Skeletal muscle tissue (tissue), 4 donors: ENCODE data around the gene PDZD7. TPM values are rescaled to one million over a fixed set of nuclear protein-coding genes. Genes with fewer than 3 reads are reported as not detected.

Experiments
- H3K27ac ChIP-seq: one replicate; pipeline ENCODE4 v1.7.0; 2013; ENCODE audit warnings: mild to moderate bottlenecking, low read depth, low read length, inconsistent platforms
- H3K27me3 ChIP-seq, 3 donors: one replicate each; pipeline ENCODE4 v1.7.0; 2013; ENCODE audit warnings: low read length in 3 of 3; ENCODE audit not compliant: control insufficient read depth in 3 of 3, insufficient read depth in 3 of 3
- H3K36me3 ChIP-seq, 3 donors: one replicate each; pipeline ENCODE4 v1.7.0; 2013; ENCODE audit warnings: low read length in 3 of 3; ENCODE audit not compliant: control insufficient read depth in 3 of 3, insufficient read depth in 3 of 3
- H3K4me1 ChIP-seq, 3 donors: one replicate each; pipeline ENCODE4 v1.7.0; 2013; ENCODE audit warnings: low read length in 3 of 3, mild to moderate bottlenecking in 3 of 3; ENCODE audit not compliant: control insufficient read depth in 3 of 3, insufficient read depth in 3 of 3
- H3K4me3 ChIP-seq, 3 donors: one replicate each; pipeline ENCODE4 v1.7.0; 2013; ENCODE audit warnings: low read length in 3 of 3
- H3K9ac ChIP-seq, 3 donors: one replicate each; pipeline ENCODE4 v1.7.0; 2013; ENCODE audit warnings: low read length in 3 of 3, mild to moderate bottlenecking in 3 of 3, moderate library complexity in 2 of 3, low read depth in 1 of 3
- H3K9me3 ChIP-seq, 3 donors: one replicate each; pipeline ENCODE4 v1.7.0; 2013; ENCODE audit warnings: low read length in 3 of 3; ENCODE audit not compliant: control insufficient read depth in 3 of 3
- total RNA-seq: library from RNA; depleted of rRNA; stranded (reverse); fragments of >200 nt; gene quantifications from one replicate; pipeline ENCODE4 v1.2.3, GENCODE V29; 2014
- donor health status: Osteomylitis.

PDZD7 gene
- total RNA-seq, 1 donor from 2014 or later: 1.0 TPM

- peaks cover 23 to 32% (median 29%) of the 10 kb centered on the region in 3 donors for H3K4me1 ChIP-seq
- H3K36me3 ChIP-seq: peaks cover 22 to 23% (median 22%) of the 10 kb centered on the region in 3 donors
- H3K4me3 ChIP-seq: peak overlapping the region; percentile 88 to 89 (median 88)
- H3K9me3 ChIP-seq: no peaks in the 10 kb centered on the region
- H3K27me3 ChIP-seq: no peaks in the 10 kb centered on the region
- H3K9ac ChIP-seq: peak overlapping the region; percentile 63 to 87 (median 84)
- peak overlapping the region; percentile 91 for H3K27ac ChIP-seq
These were observed 1.1 kb upstream of the PDZD7 start for GRCh38 chr10:101031796-101032636.

- no peaks in the 10 kb centered on the region for H3K27me3 ChIP-seq
- no peaks in the 10 kb centered on the region for H3K9me3 ChIP-seq
- no peak overlapping the region for H3K27ac ChIP-seq
- H3K4me1 ChIP-seq: peaks cover 23 to 32% (median 29%) of the 10 kb centered on the region in 3 donors
- peak overlapping the region in 1 of 3 donors; percentile 77 for H3K9ac ChIP-seq
- H3K4me3 ChIP-seq: peak overlapping the region; percentile 88 to 89 (median 88)
- H3K36me3 ChIP-seq: peaks cover 9 to 10% (median 10%) of the 10 kb centered on the region in 3 donors
These were observed 317 bp downstream of the PDZD7 start for GRCh38 chr10:101030496-101031127.

GRCh38 chr10:101029520-101030295 is 1.2 kb downstream of the PDZD7 start:
- peaks cover 23 to 32% (median 29%) of the 10 kb centered on the region in 3 donors for H3K4me1 ChIP-seq
- H3K36me3 ChIP-seq: peaks cover 0 to 2% (median under 1%) of the 10 kb centered on the region in 3 donors
- H3K9ac ChIP-seq: peak overlapping the region in 1 of 3 donors; percentile 3
- no peaks in the 10 kb centered on the region for H3K9me3 ChIP-seq
- H3K27ac ChIP-seq: no peak overlapping the region
- H3K4me3 ChIP-seq: no peak overlapping the region
- no peaks in the 10 kb centered on the region for H3K27me3 ChIP-seq

- H3K27ac ChIP-seq: no peak overlapping the region
- no peaks in the 10 kb centered on the region for H3K9me3 ChIP-seq
- peak overlapping the region in 1 of 3 donors; percentile 25 for H3K9ac ChIP-seq
- H3K4me3 ChIP-seq: no peak overlapping the region
- peaks cover 23 to 32% (median 29%) of the 10 kb centered on the region in 3 donors for H3K4me1 ChIP-seq
- no peaks in the 10 kb centered on the region for H3K36me3 ChIP-seq
- no peaks in the 10 kb centered on the region for H3K27me3 ChIP-seq
These were observed 2.2 kb downstream of the PDZD7 start for GRCh38 chr10:101028446-101029337.

- Histone ChIP-seq H3K4me1 (peaks cover 14 to 20% (median 19%) of the 10 kb centered on the region in 3 donors), H3K27me3 (no peaks in the 10 kb centered on the region), H3K36me3 (no peaks in the 10 kb centered on the region), H3K27ac (no peak overlapping the region), H3K9ac (no peak overlapping the region), H3K4me3 (no peak overlapping the region), H3K9me3 (no peaks in the 10 kb centered on the region)
These were observed 3.7 kb downstream of the PDZD7 start for GRCh38 chr10:101027106-101027720.

GRCh38 chr10:101022967-101023705 is 7.8 kb downstream of the PDZD7 start:
- no peak overlapping the region for H3K27ac ChIP-seq
- H3K36me3 ChIP-seq: no peaks in the 10 kb centered on the region
- peaks cover 0 to 9% (median 7%) of the 10 kb centered on the region in 3 donors for H3K4me1 ChIP-seq
- no peaks in the 10 kb centered on the region for H3K9me3 ChIP-seq
- peaks cover 0 to 4% (median 4%) of the 10 kb centered on the region in 3 donors for H3K27me3 ChIP-seq
- no peak overlapping the region for H3K4me3 ChIP-seq
- no peak overlapping the region for H3K9ac ChIP-seq

GRCh38 chr10:101021692-101022251 is 9.2 kb downstream of the PDZD7 start:
- H3K27ac ChIP-seq: no peak overlapping the region
- no peaks in the 10 kb centered on the region for H3K36me3 ChIP-seq
- no peak overlapping the region for H3K9ac ChIP-seq
- H3K4me1 ChIP-seq: peaks cover 0 to 9% (median 7%) of the 10 kb centered on the region in 3 donors
- no peaks in the 10 kb centered on the region for H3K9me3 ChIP-seq
- H3K4me3 ChIP-seq: no peak overlapping the region
- peaks cover 4 to 9% (median 8%) of the 10 kb centered on the region in 3 donors for H3K27me3 ChIP-seq

- no peak overlapping the region for H3K4me3 ChIP-seq
These were observed 9.7 kb downstream of the PDZD7 start for GRCh38 chr10:101021239-101021638.

More at GRCh38 chr10:101021239-101021638, 9.7 kb downstream of the PDZD7 start:
- Histone ChIP-seq H3K9me3 (no peaks in the 10 kb centered on the region), H3K9ac (no peak overlapping the region), H3K4me1 (peaks cover 0 to 9% (median 7%) of the 10 kb centered on the region in 3 donors), H3K27ac (no peak overlapping the region), H3K27me3 (peaks cover 9 to 14% (median 13%) of the 10 kb centered on the region in 3 donors), H3K36me3 (no peaks in the 10 kb centered on the region)
